ENCODE results near the gene MACROD2. TPM values are rescaled to one million over a fixed set of nuclear protein-coding genes. Genes with fewer than 3 reads are reported as not detected.
A peak's percentile ranks its signal among the peaks of the same experiment; 100 is the strongest.

MACROD2 gene
- polyA plus RNA-seq, 1 donor (not counting 4 experiments of a cell fraction or from before 2014, with no cell fraction given): 0.71 TPM

DNA sequence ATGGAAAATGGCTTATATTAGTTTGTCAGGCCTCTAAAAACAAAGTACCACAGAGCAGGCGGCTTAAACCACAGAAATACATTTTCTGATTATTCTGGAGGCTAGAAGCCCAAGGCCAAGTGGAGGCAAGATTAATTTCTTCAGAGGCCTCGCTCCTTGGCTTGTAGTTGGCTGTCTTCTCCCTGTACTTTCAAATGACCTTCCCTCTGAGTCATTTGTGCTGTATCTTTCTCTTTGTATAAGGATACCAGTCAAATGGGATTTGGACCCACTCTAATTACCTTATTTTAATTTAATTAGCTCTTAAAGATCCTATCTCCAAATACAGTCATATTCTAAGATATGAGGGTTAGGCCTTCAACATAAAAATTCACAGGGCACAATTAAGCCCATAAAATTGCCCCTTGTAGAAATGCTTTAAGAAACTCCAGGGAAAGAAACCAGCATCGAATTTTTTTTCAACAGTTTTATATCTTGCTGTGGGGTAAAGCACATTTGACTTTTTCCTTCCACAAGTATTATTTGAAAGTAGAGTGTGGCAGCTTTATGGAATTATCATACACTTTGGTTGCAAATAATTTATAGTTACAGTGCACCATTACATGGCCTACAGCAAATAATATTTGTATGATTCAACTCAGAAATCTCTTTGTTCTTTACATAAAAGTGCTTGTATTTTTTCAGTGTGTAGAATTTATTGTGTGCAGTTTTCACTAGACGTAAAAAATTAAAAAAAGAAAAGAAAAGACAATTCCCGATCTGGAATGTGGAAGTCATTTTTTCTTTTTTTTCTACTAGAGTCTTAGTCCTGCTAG, 1871.8 kb downstream of the MACROD2 start:
- no peaks in the 10 kb centered on the region for H3K36me3 ChIP-seq (ENCODE audit: control insufficient read depth in 2 of 2, extremely low read depth in 1 of 2, insufficient read depth in 2 of 2, low read length in 2 of 2)
- no peak overlapping the region for H2AFZ ChIP-seq (ENCODE audit: control insufficient read depth, low read length)
- no peaks in the 10 kb centered on the region for H3K4me1 ChIP-seq (ENCODE audit: control insufficient read depth, extremely low read depth, insufficient read depth, low read length)
- DNase-seq (ENCODE audit: low read depth, low spot score) (no peak), FAIRE-seq (no peak)
- no peaks in the 10 kb centered on the region for H3K9me1 ChIP-seq (ENCODE audit: control insufficient read depth, extremely low read depth, insufficient read depth, low read length)
- H3K4me2 ChIP-seq (ENCODE audit: control insufficient read depth, extremely low read depth, insufficient read depth, low read depth, low read length): no peak overlapping the region
- H3K27me3 ChIP-seq (ENCODE audit: control insufficient read depth, extremely low read depth, insufficient read depth, low read length): no peaks in the 10 kb centered on the region
- H3K4me3 ChIP-seq (ENCODE audit: control insufficient read depth in 2 of 3, extremely low read depth in 1 of 3, insufficient read depth in 2 of 3, low read depth in 1 of 3, low read length in 3 of 3): no peak overlapping the region
- no peaks in the 10 kb centered on the region for H4K20me1 ChIP-seq (ENCODE audit: control insufficient read depth, extremely low read depth, insufficient read depth, low read length)
- TF ChIP-seq EZH2 (IDR thresholded peaks at IDR 0.05; ENCODE audit: low read length): no peak
- TF ChIP-seq, protein P1, sequence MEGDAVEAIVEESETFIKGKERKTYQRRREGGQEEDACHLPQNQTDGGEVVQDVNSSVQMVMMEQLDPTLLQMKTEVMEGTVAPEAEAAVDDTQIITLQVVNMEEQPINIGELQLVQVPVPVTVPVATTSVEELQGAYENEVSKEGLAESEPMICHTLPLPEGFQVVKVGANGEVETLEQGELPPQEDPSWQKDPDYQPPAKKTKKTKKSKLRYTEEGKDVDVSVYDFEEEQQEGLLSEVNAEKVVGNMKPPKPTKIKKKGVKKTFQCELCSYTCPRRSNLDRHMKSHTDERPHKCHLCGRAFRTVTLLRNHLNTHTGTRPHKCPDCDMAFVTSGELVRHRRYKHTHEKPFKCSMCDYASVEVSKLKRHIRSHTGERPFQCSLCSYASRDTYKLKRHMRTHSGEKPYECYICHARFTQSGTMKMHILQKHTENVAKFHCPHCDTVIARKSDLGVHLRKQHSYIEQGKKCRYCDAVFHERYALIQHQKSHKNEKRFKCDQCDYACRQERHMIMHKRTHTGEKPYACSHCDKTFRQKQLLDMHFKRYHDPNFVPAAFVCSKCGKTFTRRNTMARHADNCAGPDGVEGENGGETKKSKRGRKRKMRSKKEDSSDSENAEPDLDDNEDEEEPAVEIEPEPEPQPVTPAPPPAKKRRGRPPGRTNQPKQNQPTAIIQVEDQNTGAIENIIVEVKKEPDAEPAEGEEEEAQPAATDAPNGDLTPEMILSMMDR (optimal IDR thresholded peaks at IDR 0.05 in 1 of 3, IDR thresholded peaks at IDR 0.05 in 1 of 3, conservative IDR thresholded peaks at IDR 0.05 in 1 of 3; ENCODE audit: extremely low read depth in 1 of 3, insufficient read depth in 2 of 3, low read length in 3 of 3): no peak
- H3K9me3 ChIP-seq (ENCODE audit: control insufficient read depth, low read depth, low read length): no peaks in the 10 kb centered on the region
- no peak overlapping the region for H3K27ac ChIP-seq (ENCODE audit: control insufficient read depth, insufficient read depth, low read length)
- dilution Hi-C loops (cut with MboI; ENCODE audit: extremely low pct_ligation_motif_present, low sequenced_read_pairs): no loop called here
- H3K79me2 ChIP-seq (ENCODE audit: control insufficient read depth, insufficient read depth, low read length): no peaks in the 10 kb centered on the region
- no peak overlapping the region for H3K9ac ChIP-seq (ENCODE audit: control insufficient read depth, extremely low read depth, insufficient read depth, low read length)

DNA sequence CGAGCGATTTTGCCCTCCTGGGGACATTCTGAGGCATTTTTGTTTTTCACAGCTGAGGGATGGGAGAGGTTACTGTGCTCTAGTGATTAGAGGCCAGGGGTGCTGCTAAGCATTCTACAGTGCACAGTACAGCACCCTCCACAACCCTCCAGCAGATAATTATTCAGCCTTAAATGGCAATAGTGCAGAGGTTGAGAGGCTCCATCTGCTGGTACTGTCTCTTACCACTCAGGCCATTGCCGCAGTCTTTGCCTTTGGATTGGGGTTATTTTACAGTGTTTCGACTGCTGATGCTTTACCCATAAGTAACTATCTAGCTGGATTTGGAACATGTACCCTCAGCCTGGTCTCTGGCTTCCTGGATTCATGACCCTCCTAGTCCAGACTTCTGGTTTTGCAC, 1872.6 kb downstream of the MACROD2 start:
- H3K79me2 ChIP-seq (ENCODE audit: control insufficient read depth, insufficient read depth, low read length): no peaks in the 10 kb centered on the region
- H3K9ac ChIP-seq (ENCODE audit: control insufficient read depth, extremely low read depth, insufficient read depth, low read length): no peak overlapping the region
- dilution Hi-C loops (cut with MboI; ENCODE audit: extremely low pct_ligation_motif_present, low sequenced_read_pairs): no loop called here
- no peaks in the 10 kb centered on the region for H4K20me1 ChIP-seq (ENCODE audit: control insufficient read depth, extremely low read depth, insufficient read depth, low read length)
- H3K36me3 ChIP-seq (ENCODE audit: control insufficient read depth in 2 of 2, extremely low read depth in 1 of 2, insufficient read depth in 2 of 2, low read length in 2 of 2): no peaks in the 10 kb centered on the region
- no peak for DNase-seq (ENCODE audit: low read depth, low spot score)
- no peak for FAIRE-seq
- no peaks in the 10 kb centered on the region for H3K9me1 ChIP-seq (ENCODE audit: control insufficient read depth, extremely low read depth, insufficient read depth, low read length)
- H3K9me3 ChIP-seq (ENCODE audit: control insufficient read depth, low read depth, low read length): no peaks in the 10 kb centered on the region
- H3K4me1 ChIP-seq (ENCODE audit: control insufficient read depth, extremely low read depth, insufficient read depth, low read length): no peaks in the 10 kb centered on the region
- TF ChIP-seq EZH2 (IDR thresholded peaks at IDR 0.05; ENCODE audit: low read length): no peak
- TF ChIP-seq, protein P1 (optimal IDR thresholded peaks at IDR 0.05 in 1 of 3, IDR thresholded peaks at IDR 0.05 in 1 of 3, conservative IDR thresholded peaks at IDR 0.05 in 1 of 3; ENCODE audit: extremely low read depth in 1 of 3, insufficient read depth in 2 of 3, low read length in 3 of 3): peak; percentile 32 to 66 (median 48)
- no peaks in the 10 kb centered on the region for H3K27me3 ChIP-seq (ENCODE audit: control insufficient read depth, extremely low read depth, insufficient read depth, low read length)
- H3K27ac ChIP-seq (ENCODE audit: control insufficient read depth, insufficient read depth, low read length): no peak overlapping the region
- no peak overlapping the region for H3K4me2 ChIP-seq (ENCODE audit: control insufficient read depth, extremely low read depth, insufficient read depth, low read depth, low read length)
- no peak overlapping the region for H2AFZ ChIP-seq (ENCODE audit: control insufficient read depth, low read length)
- H3K4me3 ChIP-seq (ENCODE audit: control insufficient read depth in 2 of 3, extremely low read depth in 1 of 3, insufficient read depth in 2 of 3, low read depth in 1 of 3, low read length in 3 of 3): no peak overlapping the region
